HepG2 (cell line): ENCODE measurements around the gene RBBP5.

Source experiments
- CTCF ChIP-seq: sonication (generic); formaldehyde crosslinking; IDR thresholded peaks from 2 replicates; pipeline ENCODE4 v1.5.0; 2020; ENCODE audit warnings: mild to moderate bottlenecking, missing genetic modification reagents, moderate library complexity
- EZH2 ChIP-seq: conservative IDR thresholded peaks from 2 replicates; pipeline ENCODE4 v1.6.1; 2012; ENCODE audit warnings: mild to moderate bottlenecking, low read depth, low read length, moderate library complexity
- MYC ChIP-seq: sonication (generic); formaldehyde crosslinking; IDR thresholded peaks from 2 replicates; pipeline ENCODE4 v1.9.0; 2021; ENCODE audit warnings: missing genetic modification reagents, borderline replicate concordance
- NR2F1 ChIP-seq, 2 experiments: fragments of 450-650 bp in 1 of 2; formaldehyde crosslinking in 1 of 2; IDR thresholded peaks; 2 replicates each; pipeline versions ENCODE4 v1.5.0 to v1.6.1; 2016 to 2020; ENCODE audit warnings: mild to moderate bottlenecking in 1 of 2, missing compliant biosample characterization in 1 of 2, missing genetic modification reagents in 1 of 2, moderate library complexity in 1 of 2
- RAD21 ChIP-seq: fragments of 450-650 bp; formaldehyde crosslinking; IDR thresholded peaks from 2 replicates; pipeline ENCODE4 v1.5.0; 2020; ENCODE audit warnings: mild to moderate bottlenecking

GRCh38 chr1:205095422-205095821 lies 26.4 kb downstream of the RBBP5 start:
- TF ChIP-seq EZH2, result no peak
- TF ChIP-seq CTCF (CRISPR knock-in tag), result no peak
- no peak for TF ChIP-seq NR2F1 (CRISPR knock-in tag; IDR thresholded peaks at IDR 0.05)
- TF ChIP-seq MYC (CRISPR knock-in tag), result no peak
- no peak for TF ChIP-seq RAD21 (CRISPR knock-in tag)
